ENCODE measurements around the gene GTPBP8. TPM values are rescaled to one million over a fixed set of nuclear protein-coding genes. Genes with fewer than 3 reads are reported as not detected.

Gene GTPBP8
- total RNA-seq, 1 donor from 2014 or later: 32.9 TPM

DNA sequence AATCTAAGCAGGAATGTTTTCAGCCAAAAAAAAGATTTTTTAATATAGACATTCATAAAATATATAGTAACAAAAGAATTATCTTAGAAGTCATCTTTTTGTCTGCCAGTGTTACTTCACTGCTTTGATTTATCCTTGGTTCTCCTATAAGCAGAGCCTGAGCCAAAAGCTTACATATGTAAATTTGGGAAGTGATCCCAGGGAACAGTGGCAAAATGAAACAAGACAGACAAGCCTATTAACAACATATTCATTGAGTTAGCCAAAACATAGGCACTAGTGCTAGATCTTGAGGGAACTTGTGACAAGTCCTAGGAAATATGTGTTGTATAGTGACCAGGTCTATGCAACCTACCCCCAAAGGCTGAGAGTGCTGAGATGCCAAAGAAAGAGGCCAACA is 11.3 kb downstream of the GTPBP8 start:
- Histone ChIP-seq H3K27ac (no peak overlapping the region), H3K79me2 (ENCODE audit: low read depth) (no peaks in the 10 kb centered on the region), H3K4me2 (no peak overlapping the region), H2AFZ (replicated peaks) (no peak overlapping the region), H3K9ac (no peak overlapping the region), H3K4me1 (no peaks in the 10 kb centered on the region), H3K36me3 (peaks cover 39% of the 10 kb centered on the region), H4K20me1 (ENCODE audit: low read depth) (no peaks in the 10 kb centered on the region), H3K27me3 (no peaks in the 10 kb centered on the region), H3F3A (ENCODE audit: low read depth) (peaks cover 51% of the 10 kb centered on the region), H3K9me3 (ENCODE audit: low read depth) (no peaks in the 10 kb centered on the region), H3K4me3 (no peak overlapping the region)
- H3K4me1 Mint-ChIP-seq: no peaks in the 10 kb centered on the region
- peaks cover 23% of the 10 kb centered on the region for H3K36me3 Mint-ChIP-seq
- TF ChIP-seq, protein P1, sequence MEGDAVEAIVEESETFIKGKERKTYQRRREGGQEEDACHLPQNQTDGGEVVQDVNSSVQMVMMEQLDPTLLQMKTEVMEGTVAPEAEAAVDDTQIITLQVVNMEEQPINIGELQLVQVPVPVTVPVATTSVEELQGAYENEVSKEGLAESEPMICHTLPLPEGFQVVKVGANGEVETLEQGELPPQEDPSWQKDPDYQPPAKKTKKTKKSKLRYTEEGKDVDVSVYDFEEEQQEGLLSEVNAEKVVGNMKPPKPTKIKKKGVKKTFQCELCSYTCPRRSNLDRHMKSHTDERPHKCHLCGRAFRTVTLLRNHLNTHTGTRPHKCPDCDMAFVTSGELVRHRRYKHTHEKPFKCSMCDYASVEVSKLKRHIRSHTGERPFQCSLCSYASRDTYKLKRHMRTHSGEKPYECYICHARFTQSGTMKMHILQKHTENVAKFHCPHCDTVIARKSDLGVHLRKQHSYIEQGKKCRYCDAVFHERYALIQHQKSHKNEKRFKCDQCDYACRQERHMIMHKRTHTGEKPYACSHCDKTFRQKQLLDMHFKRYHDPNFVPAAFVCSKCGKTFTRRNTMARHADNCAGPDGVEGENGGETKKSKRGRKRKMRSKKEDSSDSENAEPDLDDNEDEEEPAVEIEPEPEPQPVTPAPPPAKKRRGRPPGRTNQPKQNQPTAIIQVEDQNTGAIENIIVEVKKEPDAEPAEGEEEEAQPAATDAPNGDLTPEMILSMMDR (IDR thresholded peaks at IDR 0.05): no peak
- no peak overlapping the region for H3K27ac Mint-ChIP-seq
- H3K27me3 Mint-ChIP-seq (ENCODE audit: insufficient read depth, low read depth): no peaks in the 10 kb centered on the region
- no peak overlapping the region for H3K4me3 Mint-ChIP-seq
- no peak for DNase-seq (ENCODE audit: low spot score)
- no peaks in the 10 kb centered on the region for H3K9me3 Mint-ChIP-seq

DNA sequence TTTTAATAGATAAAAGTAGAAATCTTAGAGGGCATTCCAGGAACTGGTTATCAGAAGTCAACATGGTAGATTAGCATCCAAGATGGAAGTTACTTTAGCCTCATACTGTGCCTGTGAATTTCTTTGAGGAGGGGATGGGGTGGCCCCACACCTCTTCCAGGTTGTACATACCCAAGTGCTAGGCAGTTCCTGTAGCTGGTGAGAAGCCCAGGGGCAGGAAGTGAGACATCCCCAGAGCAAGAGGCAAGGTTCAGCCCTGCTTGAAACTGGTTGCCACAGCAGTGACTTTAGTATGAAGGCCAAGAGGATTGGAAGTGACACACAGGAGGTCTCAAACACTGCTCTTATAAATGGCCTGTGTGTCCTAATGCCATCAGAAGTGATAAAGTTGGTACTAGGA is 11.9 kb downstream of the GTPBP8 start:
- Mint-ChIP-seq H3K4me1 (no peaks in the 10 kb centered on the region), H3K27me3 (ENCODE audit: insufficient read depth, low read depth) (no peaks in the 10 kb centered on the region), H3K9me3 (no peaks in the 10 kb centered on the region), H3K36me3 (peaks cover 27% of the 10 kb centered on the region), H3K27ac (no peak overlapping the region), H3K4me3 (no peak overlapping the region)
- Histone ChIP-seq H3K36me3 (peaks cover 41% of the 10 kb centered on the region), H2AFZ (replicated peaks) (no peak overlapping the region), H4K20me1 (ENCODE audit: low read depth) (no peaks in the 10 kb centered on the region), H3K27ac (no peak overlapping the region), H3K4me2 (no peak overlapping the region), H3F3A (ENCODE audit: low read depth) (peaks cover 51% of the 10 kb centered on the region), H3K27me3 (no peaks in the 10 kb centered on the region), H3K4me1 (no peaks in the 10 kb centered on the region), H3K9me3 (ENCODE audit: low read depth) (no peaks in the 10 kb centered on the region), H3K4me3 (no peak overlapping the region), H3K79me2 (ENCODE audit: low read depth) (no peaks in the 10 kb centered on the region), H3K9ac (no peak overlapping the region)
- TF ChIP-seq, protein P1 (IDR thresholded peaks at IDR 0.05): no peak
- no peak for TF ChIP-seq EZH2 (IDR thresholded peaks at IDR 0.05)
- no peak for DNase-seq (ENCODE audit: low spot score)

- H3F3A ChIP-seq (ENCODE audit: low read depth): peaks cover 35% of the 10 kb centered on the region
- no peaks in the 10 kb centered on the region for H3K9me3 ChIP-seq (ENCODE audit: low read depth)
- H3K36me3 ChIP-seq: peaks cover 46% of the 10 kb centered on the region
- H2AFZ ChIP-seq (replicated peaks): no peak overlapping the region
- Mint-ChIP-seq H3K27me3 (ENCODE audit: insufficient read depth, low read depth) (no peaks in the 10 kb centered on the region), H3K4me1 (no peaks in the 10 kb centered on the region), H3K4me3 (no peak overlapping the region), H3K9me3 (no peaks in the 10 kb centered on the region), H3K27ac (no peak overlapping the region), H3K36me3 (peaks cover 18% of the 10 kb centered on the region)
- DNase-seq (ENCODE audit: low spot score): no peak
- peaks cover 20% of the 10 kb centered on the region for H3K79me2 ChIP-seq (ENCODE audit: low read depth)
- TF ChIP-seq, protein P1 (IDR thresholded peaks at IDR 0.05): no peak
- TF ChIP-seq EZH2phosphoT487 (IDR thresholded peaks at IDR 0.05) (no peak), EZH2 (IDR thresholded peaks at IDR 0.05) (no peak)
- no peak overlapping the region for H3K27ac ChIP-seq
- H3K4me2 ChIP-seq: no peak overlapping the region
- H4K20me1 ChIP-seq (ENCODE audit: low read depth): peaks cover 6% of the 10 kb centered on the region
- H3K4me1 ChIP-seq: no peaks in the 10 kb centered on the region
- no peak overlapping the region for H3K9ac ChIP-seq
- H3K4me3 ChIP-seq: no peak overlapping the region
- H3K27me3 ChIP-seq: no peaks in the 10 kb centered on the region
These were observed 14.8 kb downstream of the GTPBP8 start for GRCh38 chr3:113005611-113006010.
